Measurements from ENCODE around the gene ZNF496.
"Not testable (repeated sequence)": the region's sequence is repeated elsewhere in the genome, so short reads cannot be mapped to it uniquely, and the experiment has no call there.

ZNF496 gene

GRCh38 chr1:247365023-247365422 is 33.4 kb upstream of the ZNF496 start:
- H3K27me3 Mint-ChIP-seq (ENCODE audit: low read depth): no peaks in the 10 kb centered on the region
- peaks cover 4% of the 10 kb centered on the region for H3K9me3 Mint-ChIP-seq
- peaks cover 2% of the 10 kb centered on the region for H3K4me1 Mint-ChIP-seq (ENCODE audit: low read depth)
- H3K36me3 Mint-ChIP-seq (ENCODE audit: low read depth): no peaks in the 10 kb centered on the region
- H3K4me3 Mint-ChIP-seq: no peak overlapping the region
- H3K27ac Mint-ChIP-seq: no peak overlapping the region

- H3K4me3 Mint-ChIP-seq; H3K36me3 Mint-ChIP-seq (ENCODE audit: low read depth); H3K4me1 Mint-ChIP-seq (ENCODE audit: low read depth); H3K27me3 Mint-ChIP-seq (ENCODE audit: low read depth); H3K9me3 Mint-ChIP-seq; H3K27ac Mint-ChIP-seq: not testable (repeated sequence)
Measured at GRCh38 chr1:247363000-247363399, 31.3 kb upstream of the ZNF496 start.

- Mint-ChIP-seq H3K27me3 (ENCODE audit: low read depth) (no peaks in the 10 kb centered on the region), H3K4me1 (ENCODE audit: low read depth) (peaks cover 4% of the 10 kb centered on the region), H3K27ac (no peak overlapping the region), H3K9me3 (peaks cover 4% of the 10 kb centered on the region), H3K36me3 (ENCODE audit: low read depth) (no peaks in the 10 kb centered on the region), H3K4me3 (no peak overlapping the region)
Measured at GRCh38 chr1:247362153-247362552, 30.5 kb upstream of the ZNF496 start.

GRCh38 chr1:247360991-247361731 is 29.5 kb upstream of the ZNF496 start:
- Mint-ChIP-seq H3K27me3 (ENCODE audit: low read depth) (no peaks in the 10 kb centered on the region), H3K4me1 (ENCODE audit: low read depth) (peaks cover 4% of the 10 kb centered on the region), H3K36me3 (ENCODE audit: low read depth) (no peaks in the 10 kb centered on the region), H3K9me3 (peaks cover 4% of the 10 kb centered on the region), H3K27ac (no peak overlapping the region), H3K4me3 (no peak overlapping the region)

GRCh38 chr1:247360116-247360898 is 28.6 kb upstream of the ZNF496 start:
- H3K4me1 Mint-ChIP-seq (ENCODE audit: low read depth): peaks cover 4% of the 10 kb centered on the region
- H3K36me3 Mint-ChIP-seq (ENCODE audit: low read depth): no peaks in the 10 kb centered on the region
- no peaks in the 10 kb centered on the region for H3K27me3 Mint-ChIP-seq (ENCODE audit: low read depth)
- no peak overlapping the region for H3K27ac Mint-ChIP-seq
- H3K9me3 Mint-ChIP-seq: peaks cover 4% of the 10 kb centered on the region
- no peak overlapping the region for H3K4me3 Mint-ChIP-seq

- Mint-ChIP-seq H3K27me3 (ENCODE audit: low read depth) (no peaks in the 10 kb centered on the region), H3K27ac (no peak overlapping the region), H3K9me3 (no peaks in the 10 kb centered on the region), H3K4me1 (ENCODE audit: low read depth) (peaks cover 4% of the 10 kb centered on the region), H3K36me3 (ENCODE audit: low read depth) (no peaks in the 10 kb centered on the region), H3K4me3 (no peak overlapping the region)
Measured at GRCh38 chr1:247359559-247359958, 27.9 kb upstream of the ZNF496 start.

GRCh38 chr1:247358920-247359319 is 27.3 kb upstream of the ZNF496 start:
- H3K4me3 Mint-ChIP-seq: no peak overlapping the region
- H3K27ac Mint-ChIP-seq: no peak overlapping the region
- H3K36me3 Mint-ChIP-seq (ENCODE audit: low read depth): no peaks in the 10 kb centered on the region
- no peaks in the 10 kb centered on the region for H3K27me3 Mint-ChIP-seq (ENCODE audit: low read depth)
- peaks cover 4% of the 10 kb centered on the region for H3K4me1 Mint-ChIP-seq (ENCODE audit: low read depth)
- H3K9me3 Mint-ChIP-seq: no peaks in the 10 kb centered on the region

- Mint-ChIP-seq H3K4me1 (ENCODE audit: low read depth) (peaks cover 4% of the 10 kb centered on the region), H3K4me3 (no peak overlapping the region), H3K36me3 (ENCODE audit: low read depth) (no peaks in the 10 kb centered on the region), H3K27ac (no peak overlapping the region), H3K27me3 (ENCODE audit: low read depth) (no peaks in the 10 kb centered on the region), H3K9me3 (no peaks in the 10 kb centered on the region)
Measured at GRCh38 chr1:247357781-247358211, 26.1 kb upstream of the ZNF496 start.

- Mint-ChIP-seq H3K4me1 (ENCODE audit: low read depth) (peaks cover 4% of the 10 kb centered on the region), H3K27me3 (ENCODE audit: low read depth) (no peaks in the 10 kb centered on the region), H3K27ac (no peak overlapping the region), H3K36me3 (ENCODE audit: low read depth) (no peaks in the 10 kb centered on the region), H3K4me3 (no peak overlapping the region), H3K9me3 (no peaks in the 10 kb centered on the region)
Measured at GRCh38 chr1:247357052-247357780, 25.5 kb upstream of the ZNF496 start.

- H3K9me3 Mint-ChIP-seq; H3K27ac Mint-ChIP-seq; H3K27me3 Mint-ChIP-seq (ENCODE audit: low read depth); H3K36me3 Mint-ChIP-seq (ENCODE audit: low read depth); H3K4me3 Mint-ChIP-seq; H3K4me1 Mint-ChIP-seq (ENCODE audit: low read depth): not testable (repeated sequence)
Measured at GRCh38 chr1:247355160-247355559, 23.5 kb upstream of the ZNF496 start.

GRCh38 chr1:247352175-247352574 is 20.5 kb upstream of the ZNF496 start:
- Mint-ChIP-seq H3K36me3 (ENCODE audit: low read depth) (no peaks in the 10 kb centered on the region), H3K9me3 (no peaks in the 10 kb centered on the region), H3K27me3 (ENCODE audit: low read depth) (peaks cover 4% of the 10 kb centered on the region), H3K27ac (no peak overlapping the region), H3K4me3 (no peak overlapping the region), H3K4me1 (ENCODE audit: low read depth) (peaks cover 2% of the 10 kb centered on the region)

GRCh38 chr1:247350587-247350986 is 18.9 kb upstream of the ZNF496 start:
- Mint-ChIP-seq H3K27ac (no peak overlapping the region), H3K27me3 (ENCODE audit: low read depth) (peaks cover 4% of the 10 kb centered on the region), H3K9me3 (no peaks in the 10 kb centered on the region), H3K4me1 (ENCODE audit: low read depth) (peaks cover 2% of the 10 kb centered on the region), H3K36me3 (ENCODE audit: low read depth) (no peaks in the 10 kb centered on the region), H3K4me3 (no peak overlapping the region)

GRCh38 chr1:247347477-247348222 is 16.0 kb upstream of the ZNF496 start:
- peaks cover 4% of the 10 kb centered on the region for H3K27me3 Mint-ChIP-seq (ENCODE audit: low read depth)
- no peak overlapping the region for H3K4me3 Mint-ChIP-seq
- no peak overlapping the region for H3K27ac Mint-ChIP-seq
- H3K4me1 Mint-ChIP-seq (ENCODE audit: low read depth): peaks cover 2% of the 10 kb centered on the region
- no peaks in the 10 kb centered on the region for H3K9me3 Mint-ChIP-seq
- H3K36me3 Mint-ChIP-seq (ENCODE audit: low read depth): no peaks in the 10 kb centered on the region

- Mint-ChIP-seq H3K36me3 (ENCODE audit: low read depth) (no peaks in the 10 kb centered on the region), H3K27ac (no peak overlapping the region), H3K27me3 (ENCODE audit: low read depth) (peaks cover 4% of the 10 kb centered on the region), H3K9me3 (no peaks in the 10 kb centered on the region), H3K4me1 (ENCODE audit: low read depth) (peaks cover 2% of the 10 kb centered on the region), H3K4me3 (no peak overlapping the region)
Measured at GRCh38 chr1:247345881-247346280, 14.2 kb upstream of the ZNF496 start.

Measured in T-helper 1 cell treated with Interleukin-12 subunit alpha and Interleukin-12 subunit beta and Interleukin-4 antibody, amounts not matched to agents 30 μg/mL and 1 μg/mL, for 36 hours (primary cell).